Cardiac muscle cell (in vitro differentiated cells and primary cell): Measurements from ENCODE around the gene NEDD4L. TPM values are rescaled to one million over a fixed set of nuclear protein-coding genes. Genes with fewer than 3 reads are reported as not detected.

Source experiments
- DNase-seq, 2 donors: peaks; one replicate each; pipeline versions ENCODE4 v3.0.0 to v3.0.0-alpha.2; 2010 to 2017; ENCODE audit warnings: low read depth in 1 of 2, low spot score in 1 of 2
- H3K27ac ChIP-seq: fragments of 200-600 bp; sonication (generic); 2 replicates; pipeline ENCODE4 v1.5.1; 2016
- H3K27me3 ChIP-seq: fragments of 200-600 bp; sonication (generic); 2 replicates; pipeline ENCODE4 v1.6.0; 2016; ENCODE audit warnings: control low read depth
- H3K36me3 ChIP-seq: fragments of 200-600 bp; sonication (generic); 2 replicates; pipeline ENCODE4 v1.5.1; 2016; ENCODE audit warnings: control low read depth
- H3K4me1 ChIP-seq: fragments of 200-600 bp; sonication (generic); 2 replicates; pipeline ENCODE4 v1.8.1; 2017; ENCODE audit warnings: low read depth, mild to moderate bottlenecking, mixed run types
- H3K4me3 ChIP-seq: fragments of 200-600 bp; sonication (generic); 2 replicates; pipeline ENCODE4 v1.5.1; 2016; ENCODE audit warnings: mild to moderate bottlenecking
- H3K9me3 ChIP-seq: fragments of 200-600 bp; sonication (generic); 2 replicates; pipeline ENCODE4 v1.5.1; 2017; ENCODE audit warnings: low read depth, mild to moderate bottlenecking, control low read depth
- CTCF ChIP-seq: IDR thresholded peaks from 2 replicates; pipeline ENCODE4 v1.5.1; 2012; ENCODE audit warnings: low read depth, mild to moderate bottlenecking, low read length
- polyA plus RNA-seq: library from polyadenylated mRNA; unstranded; fragments of >200 nt; fragmentation: Nextera tagmentation; extraction: Ambion mirVana; gene quantifications from 2 replicates; pipeline ENCODE4 v1.2.1, GENCODE V29; 2016
- total RNA-seq: library from RNA; depleted of rRNA; stranded (reverse); fragments of >200 nt; gene quantifications from 2 replicates; pipeline ENCODE4 v1.2.3, GENCODE V29; 2016

Gene NEDD4L
- total and polyA plus RNA-seq, 2 experiments from 2014 or later: 30.8 to 40.5 TPM

- Histone ChIP-seq H3K27ac (no peak overlapping the region), H3K9me3 (no peaks in the 10 kb centered on the region), H3K4me3 (no peak overlapping the region), H3K4me1 (no peaks in the 10 kb centered on the region), H3K36me3 (no peaks in the 10 kb centered on the region), H3K27me3 (no peaks in the 10 kb centered on the region)
- TF ChIP-seq CTCF: no peak
- DNase-seq: no peak
These were observed 399.6 kb downstream of the NEDD4L start for GRCh38 chr18:58443671-58444070.

GRCh38 chr18:58446391-58447060 is 402.5 kb downstream of the NEDD4L start:
- no peaks in the 10 kb centered on the region for H3K27me3 ChIP-seq
- TF ChIP-seq CTCF: no peak
- no peaks in the 10 kb centered on the region for H3K4me1 ChIP-seq
- H3K9me3 ChIP-seq: no peaks in the 10 kb centered on the region
- no peak overlapping the region for H3K4me3 ChIP-seq
- H3K36me3 ChIP-seq: no peaks in the 10 kb centered on the region
- DNase-seq: no peak
- no peak overlapping the region for H3K27ac ChIP-seq

- no peaks in the 10 kb centered on the region for H3K27me3 ChIP-seq
- H3K27ac ChIP-seq: no peak overlapping the region
- no peak for TF ChIP-seq CTCF
- DNase-seq: peak in 1 of 2 donors; percentile 19
- H3K9me3 ChIP-seq: no peaks in the 10 kb centered on the region
- H3K36me3 ChIP-seq: no peaks in the 10 kb centered on the region
- H3K4me3 ChIP-seq: no peak overlapping the region
- H3K4me1 ChIP-seq: no peaks in the 10 kb centered on the region
These were observed 403.5 kb downstream of the NEDD4L start for GRCh38 chr18:58447402-58448095.

GRCh38 chr18:58449464-58449863 is 405.4 kb downstream of the NEDD4L start:
- Histone ChIP-seq H3K9me3 (no peaks in the 10 kb centered on the region), H3K36me3 (no peaks in the 10 kb centered on the region), H3K4me1 (no peaks in the 10 kb centered on the region), H3K27ac (no peak overlapping the region), H3K4me3 (no peak overlapping the region), H3K27me3 (no peaks in the 10 kb centered on the region)
- no peak for DNase-seq
- no peak for TF ChIP-seq CTCF

Other genes with a start within 250 kb of the NEDD4L start
- gene ATP8B1, start 240.9 kb upstream of the NEDD4L start, total RNA-seq: 0.11 and 0.21 TPM in 2 replicates
- gene ATP8B1, start 240.9 kb upstream of the NEDD4L start, polyA plus RNA-seq: 0.17 TPM in 1 of 2 replicates, not detected in the other